ENCODE results near the gene CLIP4. TPM values are rescaled to one million over a fixed set of nuclear protein-coding genes. Genes with fewer than 3 reads are reported as not detected.
A peak's percentile ranks its signal among the peaks of the same experiment; 100 is the strongest.
"Not testable (repeated sequence)": the region's sequence is repeated elsewhere in the genome, so short reads cannot be mapped to it uniquely, and the experiment has no call there.

The CLIP4 gene
- total RNA-seq (2014; rRNA removed; shearing (Covaris generic)), result 9.1 and 11.3 TPM in 2 replicates

- DNase-seq (ENCODE audit: low spot score), result no peak
Measured at GRCh38 chr2:29114946-29115609, at the start of gene CLIP4. Gene CLIP4, plus strand, starts transcription at chr2:29115415. Its CDS starts 5,974 bp downstream, at chr2:29121389.

GRCh38 chr2:29066271-29066860 is 48.8 kb upstream of the CLIP4 start:
- DNase-seq (ENCODE audit: low spot score), result no peak

- DNase-seq (ENCODE audit: low spot score), result no peak
Measured at GRCh38 chr2:29066997-29067605, 48.1 kb upstream of the CLIP4 start.

- DNase-seq (ENCODE audit: low spot score), result no peak
Measured at GRCh38 chr2:29068513-29068912, 46.7 kb upstream of the CLIP4 start.

- no peak for DNase-seq (ENCODE audit: low spot score)
Measured at GRCh38 chr2:29070526-29070925, 44.7 kb upstream of the CLIP4 start.

GRCh38 chr2:29071032-29071975 is 43.9 kb upstream of the CLIP4 start:
- DNase-seq (ENCODE audit: low spot score), result no peak

GRCh38 chr2:29072251-29072650 is 43.0 kb upstream of the CLIP4 start:
- no peak for DNase-seq (ENCODE audit: low spot score)

GRCh38 chr2:29072971-29073725 is 42.1 kb upstream of the CLIP4 start:
- no peak for DNase-seq (ENCODE audit: low spot score)

GRCh38 chr2:29073933-29074332 is 41.3 kb upstream of the CLIP4 start:
- DNase-seq (ENCODE audit: low spot score), result no peak

GRCh38 chr2:29074411-29074810 is 40.8 kb upstream of the CLIP4 start, which contains the start of gene PCARE:
Gene PCARE, minus strand, starts transcription at chr2:29074523. Its CDS starts 262 bp downstream, at chr2:29074261.
- no peak for DNase-seq (ENCODE audit: low spot score)

GRCh38 chr2:29075894-29076705 is 39.1 kb upstream of the CLIP4 start:
- DNase-seq (ENCODE audit: low spot score), result no peak

GRCh38 chr2:29079887-29080286 is 35.3 kb upstream of the CLIP4 start:
- DNase-seq (ENCODE audit: low spot score), result no peak

GRCh38 chr2:29080886-29081743 is 34.1 kb upstream of the CLIP4 start:
- no peak for DNase-seq (ENCODE audit: low spot score)

- DNase-seq (ENCODE audit: low spot score), result no peak
Measured at GRCh38 chr2:29082804-29083495, 32.3 kb upstream of the CLIP4 start.

- no peak for DNase-seq (ENCODE audit: low spot score)
Measured at GRCh38 chr2:29084554-29084953, 30.7 kb upstream of the CLIP4 start.

- not testable (repeated sequence) for DNase-seq (ENCODE audit: low spot score)
Measured at GRCh38 chr2:29090311-29090710, 24.9 kb upstream of the CLIP4 start.

GRCh38 chr2:29096969-29097368 is 18.2 kb upstream of the CLIP4 start:
- DNase-seq (ENCODE audit: low spot score), result no peak

GRCh38 chr2:29097569-29097968 is 17.6 kb upstream of the CLIP4 start:
- peak; percentile 44 for DNase-seq (ENCODE audit: low spot score)

- no peak for DNase-seq (ENCODE audit: low spot score)
Measured at GRCh38 chr2:29100564-29100963, 14.7 kb upstream of the CLIP4 start.

Measured in HT-29 (cell line).